ENCODE data around the gene HK1. TPM values are rescaled to one million over a fixed set of nuclear protein-coding genes. Genes with fewer than 3 reads are reported as not detected.
"Not testable (repeated sequence)": the region's sequence is repeated elsewhere in the genome, so short reads cannot be mapped to it uniquely, and the experiment has no call there.

Gene HK1
- total and polyA plus RNA-seq, 2 donors (not counting 1 experiment from before 2014, with no cell fraction given): 60.6 to 172 TPM

GRCh38 chr10:69306421-69306820 lies 28.1 kb downstream of the HK1 start:
- Histone ChIP-seq H3K4me3 (replicated peaks in 1 of 4; ENCODE audit: control extremely low read depth in 1 of 4, insufficient read depth in 1 of 4, low read depth in 3 of 4, low read length in 4 of 4) (no peak overlapping the region), H3K9ac (ENCODE audit: insufficient read depth, low read length) (no peak overlapping the region), H3K36me3 (ENCODE audit: control insufficient read depth, insufficient read depth, low read length) (no peaks in the 10 kb centered on the region), H3K27me3 (ENCODE audit: control insufficient read depth, insufficient read depth, low read length) (no peaks in the 10 kb centered on the region), H3K9me3 (ENCODE audit: control insufficient read depth, insufficient read depth, low read depth, low read length) (no peaks in the 10 kb centered on the region), H3K27ac (ENCODE audit: insufficient read depth, low read length) (no peak overlapping the region), H2AFZ (ENCODE audit: low read length) (no peak overlapping the region), H4K20me1 (ENCODE audit: control insufficient read depth, extremely low read depth, insufficient read depth, low read length) (no peaks in the 10 kb centered on the region), H3K4me1 (ENCODE audit: control insufficient read depth, extremely low read depth, insufficient read depth, low read length) (no peaks in the 10 kb centered on the region), H3K4me2 (ENCODE audit: extremely low read depth, insufficient read depth, low read length) (no peak overlapping the region), H3K79me2 (ENCODE audit: control insufficient read depth, insufficient read depth, low read length) (no peaks in the 10 kb centered on the region)
- no peak for TF ChIP-seq EZH2 (IDR thresholded peaks at IDR 0.05; ENCODE audit: low read length, missing control alignments)
- TF ChIP-seq CTCF (conservative IDR thresholded peaks at IDR 0.05 in 1 of 2, IDR thresholded peaks at IDR 0.05 in 1 of 2; ENCODE audit: low read depth in 1 of 2, low read length in 2 of 2): no peak
- no peak for DNase-seq (ENCODE audit: low read depth in 2 of 2)

GRCh38 chr10:69307434-69307833 lies 29.1 kb downstream of the HK1 start:
- Histone ChIP-seq H3K27me3 (ENCODE audit: control insufficient read depth, insufficient read depth, low read length) (no peaks in the 10 kb centered on the region), H3K36me3 (ENCODE audit: control insufficient read depth, insufficient read depth, low read length) (no peaks in the 10 kb centered on the region), H4K20me1 (ENCODE audit: control insufficient read depth, extremely low read depth, insufficient read depth, low read length) (no peaks in the 10 kb centered on the region), H3K9ac (ENCODE audit: insufficient read depth, low read length) (no peak overlapping the region), H3K4me2 (ENCODE audit: extremely low read depth, insufficient read depth, low read length) (no peak overlapping the region), H3K4me3 (replicated peaks in 1 of 4; ENCODE audit: control extremely low read depth in 1 of 4, insufficient read depth in 1 of 4, low read depth in 3 of 4, low read length in 4 of 4) (no peak overlapping the region), H2AFZ (ENCODE audit: low read length) (no peak overlapping the region), H3K4me1 (ENCODE audit: control insufficient read depth, extremely low read depth, insufficient read depth, low read length) (no peaks in the 10 kb centered on the region), H3K79me2 (ENCODE audit: control insufficient read depth, insufficient read depth, low read length) (no peaks in the 10 kb centered on the region), H3K27ac (ENCODE audit: insufficient read depth, low read length) (no peak overlapping the region), H3K9me3 (ENCODE audit: control insufficient read depth, insufficient read depth, low read depth, low read length) (no peaks in the 10 kb centered on the region)
- no peak for DNase-seq (ENCODE audit: low read depth in 2 of 2)
- TF ChIP-seq EZH2 (IDR thresholded peaks at IDR 0.05; ENCODE audit: low read length, missing control alignments): no peak
- no peak for TF ChIP-seq CTCF (conservative IDR thresholded peaks at IDR 0.05 in 1 of 2, IDR thresholded peaks at IDR 0.05 in 1 of 2; ENCODE audit: low read depth in 1 of 2, low read length in 2 of 2)

DNA sequence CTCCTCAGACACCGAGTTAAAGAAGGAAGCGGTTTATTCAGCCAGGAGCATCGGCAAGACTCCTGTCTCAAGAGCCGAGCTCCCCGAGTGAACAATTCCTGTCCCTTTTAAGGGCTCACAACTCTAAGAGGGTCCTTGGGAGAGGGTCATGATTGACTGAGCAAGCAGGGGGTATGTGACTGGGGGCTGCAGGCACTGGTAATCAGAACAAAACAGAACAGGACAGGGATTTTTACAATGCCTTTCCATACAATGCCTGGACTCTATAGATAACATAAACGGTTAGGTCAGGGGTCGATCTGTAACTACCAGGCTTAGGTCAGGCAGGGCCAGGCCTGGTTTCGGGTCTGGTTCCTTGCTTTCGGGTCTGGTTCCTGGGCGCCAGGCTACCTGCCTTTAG lies 30.0 kb downstream of the HK1 start:
- not testable (repeated sequence) for H3K27me3 ChIP-seq (ENCODE audit: control insufficient read depth, insufficient read depth, low read length); H2AFZ ChIP-seq (ENCODE audit: low read length); DNase-seq (ENCODE audit: low read depth in 2 of 2); H3K36me3 ChIP-seq (ENCODE audit: control insufficient read depth, insufficient read depth, low read length); H3K4me2 ChIP-seq (ENCODE audit: extremely low read depth, insufficient read depth, low read length); H3K4me3 ChIP-seq (replicated peaks in 1 of 4; ENCODE audit: control extremely low read depth in 1 of 4, insufficient read depth in 1 of 4, low read depth in 3 of 4, low read length in 4 of 4); H3K27ac ChIP-seq (ENCODE audit: insufficient read depth, low read length); H3K79me2 ChIP-seq (ENCODE audit: control insufficient read depth, insufficient read depth, low read length); H3K9ac ChIP-seq (ENCODE audit: insufficient read depth, low read length); H4K20me1 ChIP-seq (ENCODE audit: control insufficient read depth, extremely low read depth, insufficient read depth, low read length); H3K4me1 ChIP-seq (ENCODE audit: control insufficient read depth, extremely low read depth, insufficient read depth, low read length); H3K9me3 ChIP-seq (ENCODE audit: control insufficient read depth, insufficient read depth, low read depth, low read length)
